Neuronal stem cell (in vitro differentiated cells): ENCODE results near the gene EIF3J.
"Not testable (repeated sequence)": the region's sequence is repeated elsewhere in the genome, so short reads cannot be mapped to it uniquely, and the experiment has no call there.

Experiments used
- DNase-seq: peaks from one replicate; pipeline ENCODE4 v3.0.0-alpha.2; 2013; ENCODE audit warnings: low spot score
- H2AFZ ChIP-seq: one replicate; pipeline ENCODE4 v1.6.1; 2013; ENCODE audit warnings: mild to moderate bottlenecking, low read length, inconsistent platforms
- H2AK5ac ChIP-seq: 2 replicates; pipeline ENCODE4 v1.6.1; 2013; ENCODE audit warnings: low read depth, mild to moderate bottlenecking, inconsistent platforms, low read length, moderate library complexity, mixed read lengths
- H2BK120ac ChIP-seq: 2 replicates; pipeline ENCODE4 v1.6.1; 2013; ENCODE audit warnings: low read depth, mild to moderate bottlenecking, inconsistent platforms, low read length, moderate library complexity, mixed read lengths
- H2BK12ac ChIP-seq: one replicate; pipeline ENCODE4 v1.6.1; 2013; ENCODE audit warnings: low read length, inconsistent platforms
- H2BK15ac ChIP-seq: 2 replicates; pipeline ENCODE4 v1.6.1; 2013; ENCODE audit warnings: mild to moderate bottlenecking, low read length, inconsistent platforms, mixed read lengths
- H2BK5ac ChIP-seq: one replicate; pipeline ENCODE4 v1.6.1; 2013; ENCODE audit warnings: inconsistent platforms, mild to moderate bottlenecking, low read length, moderate library complexity
- H3K14ac ChIP-seq: one replicate; pipeline ENCODE4 v1.6.1; 2013; ENCODE audit warnings: low read length, inconsistent platforms
- H3K18ac ChIP-seq: 2 replicates; pipeline ENCODE4 v1.6.1; 2013; ENCODE audit warnings: low read length, inconsistent platforms
- H3K23ac ChIP-seq: 2 replicates; pipeline ENCODE4 v1.6.1; 2013; ENCODE audit warnings: low read depth, mild to moderate bottlenecking, mixed read lengths, low read length, inconsistent platforms; ENCODE audit not compliant: poor library complexity
- H3K27ac ChIP-seq: replicated peaks from 3 replicates; pipeline ENCODE4 v1.5.1; 2013; ENCODE audit warnings: low read length, inconsistent platforms
- H3K27me3 ChIP-seq, 3 experiments: 2 replicates each; pipeline ENCODE4 v1.6.1; 2013; ENCODE audit warnings: low read length in 3 of 3, mild to moderate bottlenecking in 2 of 3, inconsistent platforms in 1 of 3, low read depth in 1 of 3, mixed read lengths in 1 of 3, moderate library complexity in 1 of 3; ENCODE audit not compliant: control insufficient read depth in 3 of 3, insufficient read depth in 3 of 3
- H3K36me3 ChIP-seq, 2 donors: replicated peaks in 1 of 2; 2 replicates each; pipeline ENCODE4 v1.6.1; 2013; ENCODE audit warnings: low read length in 2 of 2; ENCODE audit not compliant: control insufficient read depth in 2 of 2, insufficient read depth in 2 of 2
- H3K4ac ChIP-seq: 2 replicates; pipeline ENCODE4 v1.6.1; 2013; ENCODE audit warnings: inconsistent platforms, mild to moderate bottlenecking, low read length, moderate library complexity
- H3K4me1 ChIP-seq, 2 donors: 1 replicate in 1 of 2; 2 replicates in 1 of 2; pipeline ENCODE4 v1.6.1; 2013; ENCODE audit warnings: low read length in 2 of 2, low read depth in 1 of 2; ENCODE audit not compliant: control insufficient read depth in 2 of 2, insufficient read depth in 1 of 2
- H3K4me2 ChIP-seq: one replicate; pipeline ENCODE4 v1.6.1; 2013; ENCODE audit warnings: mild to moderate bottlenecking, low read length, inconsistent platforms; ENCODE audit not compliant: insufficient read depth, poor library complexity, severe bottlenecking
- H3K4me3 ChIP-seq, 2 donors: 2 replicates each; pipeline ENCODE4 v1.5.1; 2013; ENCODE audit warnings: low read length in 2 of 2, mild to moderate bottlenecking in 2 of 2, inconsistent platforms in 1 of 2, moderate library complexity in 1 of 2
- H3K79me1 ChIP-seq: one replicate; pipeline ENCODE4 v1.6.1; 2013; ENCODE audit warnings: low read depth, mild to moderate bottlenecking, inconsistent platforms, low read length, moderate library complexity
- H3K9ac ChIP-seq: one replicate; pipeline ENCODE4 v1.6.1; 2013; ENCODE audit warnings: mild to moderate bottlenecking, low read depth, low read length, inconsistent platforms; ENCODE audit not compliant: poor library complexity
- H3K9me3 ChIP-seq, 2 donors: replicated peaks in 1 of 2; 2 replicates each; pipeline versions ENCODE3 to v1.6.1; 2013; ENCODE audit warnings: low read length in 2 of 2, mild to moderate bottlenecking in 2 of 2, inconsistent platforms in 1 of 2, low read depth in 1 of 2, mixed read lengths in 1 of 2, moderate library complexity in 1 of 2; ENCODE audit not compliant: control insufficient read depth in 2 of 2, insufficient read depth in 1 of 2
- H4K8ac ChIP-seq: one replicate; pipeline ENCODE4 v1.6.1; 2013; ENCODE audit warnings: low read depth, mild to moderate bottlenecking, inconsistent platforms, low read length, moderate library complexity
- H4K91ac ChIP-seq: one replicate; pipeline ENCODE4 v1.6.1; 2013; ENCODE audit warnings: low read length, low read depth, mild to moderate bottlenecking, inconsistent platforms; ENCODE audit not compliant: poor library complexity
- WGBS, 2 donors: extraction: QIAGEN DNeasy Blood & Tissue Kit; methylation state at CpG; one replicate each; pipeline ENCODE4 v1.1.7; 2013; ENCODE audit warnings: missing lambda C conversion rate in 2 of 2, mixed read lengths in 1 of 2; ENCODE audit not compliant: insufficient read length in 2 of 2, insufficient replicate concordance in 1 of 2; ENCODE audit errors: extremely low coverage in 2 of 2; 5-methylcytosine and 5-hydroxymethylcytosine counted together

The EIF3J gene

GRCh38 chr15:44549152-44549551 lies 12.2 kb downstream of the EIF3J start:
- no CpG with 5 or more reads among the region's 9 CpGs for WGBS, 2 donors
- not testable (repeated sequence) for H3K9ac ChIP-seq, H2BK120ac ChIP-seq, H3K27ac ChIP-seq, H3K14ac ChIP-seq, DNase-seq, H2BK15ac ChIP-seq, H2AK5ac ChIP-seq, H3K23ac ChIP-seq, H4K91ac ChIP-seq, H3K18ac ChIP-seq, H3K79me1 ChIP-seq, H3K9me3 ChIP-seq, H3K27me3 ChIP-seq, H2BK12ac ChIP-seq, H3K4me1 ChIP-seq, H2BK5ac ChIP-seq, H3K4me3 ChIP-seq, H3K4me2 ChIP-seq, H3K4ac ChIP-seq, H4K8ac ChIP-seq, H2AFZ ChIP-seq
- peaks cover 6 to 51% of the 10 kb centered on the region in 2 donors for H3K36me3 ChIP-seq

GRCh38 chr15:44550256-44550655 lies 13.3 kb downstream of the EIF3J start:
- Histone ChIP-seq H2BK5ac (no peak overlapping the region), H3K4me1 (no peaks in the 10 kb centered on the region), H3K4ac (no peak overlapping the region), H3K14ac (no peak overlapping the region), H4K8ac (no peak overlapping the region), H3K79me1 (no peaks in the 10 kb centered on the region), H2BK15ac (no peak overlapping the region), H3K4me2 (no peak overlapping the region), H4K91ac (no peak overlapping the region), H3K18ac (no peak overlapping the region), H3K9ac (no peak overlapping the region), H3K9me3 (no peaks in the 10 kb centered on the region), H2BK12ac (no peak overlapping the region), H2BK120ac (no peak overlapping the region), H3K23ac (no peak overlapping the region), H3K36me3 (peaks cover 6 to 62% of the 10 kb centered on the region in 2 donors), H3K27ac (no peak overlapping the region), H2AK5ac (no peak overlapping the region), H3K27me3 (no peaks in the 10 kb centered on the region), H2AFZ (no peak overlapping the region), H3K4me3 (no peak overlapping the region)
- DNase-seq = no peak
- WGBS, 2 donors = no CpG with 5 or more reads among the region's 3 CpGs

- H2AK5ac ChIP-seq = no peak overlapping the region
- H2BK15ac ChIP-seq = no peak overlapping the region
- no peak overlapping the region for H3K18ac ChIP-seq
- H3K36me3 ChIP-seq = peaks cover 6 to 67% of the 10 kb centered on the region in 2 donors
- H3K4me2 ChIP-seq = no peak overlapping the region
- no peak overlapping the region for H3K4me3 ChIP-seq
- no peak overlapping the region for H2BK120ac ChIP-seq
- H3K23ac ChIP-seq = no peak overlapping the region
- H2AFZ ChIP-seq = no peak overlapping the region
- no peak overlapping the region for H2BK12ac ChIP-seq
- WGBS, 2 donors = no CpG with 5 or more reads among the region's 4 CpGs
- no peak for DNase-seq
- no peak overlapping the region for H3K4ac ChIP-seq
- H3K14ac ChIP-seq = no peak overlapping the region
- H3K27me3 ChIP-seq = no peaks in the 10 kb centered on the region
- H4K91ac ChIP-seq = no peak overlapping the region
- no peak overlapping the region for H2BK5ac ChIP-seq
- H3K9me3 ChIP-seq = no peaks in the 10 kb centered on the region
- H3K27ac ChIP-seq = no peak overlapping the region
- H3K9ac ChIP-seq = no peak overlapping the region
- no peak overlapping the region for H4K8ac ChIP-seq
- H3K79me1 ChIP-seq = no peaks in the 10 kb centered on the region
- no peaks in the 10 kb centered on the region for H3K4me1 ChIP-seq
Observed at GRCh38 chr15:44550734-44551133, 13.8 kb downstream of the EIF3J start.

- Histone ChIP-seq H3K4me1 (no peaks in the 10 kb centered on the region), H3K14ac (no peak overlapping the region)
Observed at GRCh38 chr15:44554934-44555723, 18.2 kb downstream of the EIF3J start.

More at GRCh38 chr15:44554934-44555723, 18.2 kb downstream of the EIF3J start:
- Histone ChIP-seq H2AK5ac (no peak overlapping the region), H4K8ac (no peak overlapping the region), H3K18ac (no peak overlapping the region), H3K36me3 (peaks cover 17 to 93% of the 10 kb centered on the region in 2 donors), H3K4me2 (no peak overlapping the region), H3K9me3 (no peaks in the 10 kb centered on the region), H2BK15ac (no peak overlapping the region), H4K91ac (no peak overlapping the region), H2BK120ac (no peak overlapping the region), H3K9ac (no peak overlapping the region), H3K23ac (no peak overlapping the region), H3K27ac (no peak overlapping the region), H3K4ac (no peak overlapping the region), H3K4me3 (no peak overlapping the region), H3K27me3 (no peaks in the 10 kb centered on the region), H2BK5ac (no peak overlapping the region), H3K79me1 (no peaks in the 10 kb centered on the region), H2BK12ac (no peak overlapping the region), H2AFZ (no peak overlapping the region)
- WGBS, 2 donors = no CpG with 5 or more reads among the region's 4 CpGs
- no peak for DNase-seq
